ENCODE measurements around the gene THOP1.

- TF ChIP-seq POLR2A (IDR thresholded peaks at IDR 0.05) = no peak
- TF ChIP-seq CTCF (IDR thresholded peaks at IDR 0.05) = no peak
- no peak for TF ChIP-seq EP300 (IDR thresholded peaks at IDR 0.05)
Measured at GRCh38 chr19:2810141-2811091, 25.1 kb downstream of the THOP1 start.
